ENCODE data around the gene PAPPA. TPM values are rescaled to one million over a fixed set of nuclear protein-coding genes. Genes with fewer than 3 reads are reported as not detected.

PAPPA gene
- total RNA-seq, 3 donors from 2014 or later (not counting 1 experiment from before 2014, with no cell fraction given), result not detected

- Mint-ChIP-seq H3K36me3 (no peaks in the 10 kb centered on the region), H3K4me3 (no peak overlapping the region), H3K27ac (no peak overlapping the region), H3K9me3 (peaks cover 8 to 10% of the 10 kb centered on the region in 2 donors), H3K4me1 (no peaks in the 10 kb centered on the region), H3K27me3 (ENCODE audit: low read depth in 2 of 2) (no peaks in the 10 kb centered on the region)
- 81% methylated on average over 2 of the region's 2 CpGs for WGBS (ENCODE audit: insufficient coverage)
- Histone ChIP-seq H3K4me3 (ENCODE audit: low read length) (no peak overlapping the region), H3K27me3 (ENCODE audit: control insufficient read depth, insufficient read depth, low read length) (no peaks in the 10 kb centered on the region), H3K9me3 (ENCODE audit: control insufficient read depth, insufficient read depth, low read length) (no peaks in the 10 kb centered on the region), H3K4me1 (ENCODE audit: control insufficient read depth, insufficient read depth, low read length) (no peaks in the 10 kb centered on the region), H3K36me3 (ENCODE audit: control insufficient read depth, insufficient read depth, low read length) (no peaks in the 10 kb centered on the region), H3K27ac (ENCODE audit: low read length) (no peak overlapping the region)
- ATAC-seq (no peak), DNase-seq (no peak)
- intact Hi-C loops (cut with micrococcal nuclease), result no loop called here
- TF ChIP-seq CTCF (IDR thresholded peaks at IDR 0.05), result no peak
These were observed 12.3 kb downstream of the PAPPA start for GRCh38 chr9:116165912-116166311.

DNA sequence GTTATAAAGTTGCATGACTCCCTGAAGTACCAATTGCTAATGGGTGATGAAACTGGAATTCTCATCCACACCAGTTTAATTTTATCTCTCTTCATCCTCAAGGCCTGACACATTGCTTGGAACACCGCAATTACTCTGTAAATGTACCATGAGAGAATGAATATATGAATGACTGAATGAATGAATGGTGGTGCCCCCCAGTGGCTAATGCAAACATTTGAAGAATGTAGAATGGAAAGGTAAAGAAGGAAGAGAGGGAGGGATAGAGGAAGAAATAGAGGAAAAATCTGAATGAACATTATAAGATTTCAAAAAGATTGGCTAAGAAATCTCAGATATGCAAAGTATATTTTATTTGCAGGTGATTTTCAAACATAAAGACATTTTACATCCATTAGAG is 13.1 kb downstream of the PAPPA start:
- Histone ChIP-seq H3K4me3 (ENCODE audit: low read length) (no peak overlapping the region), H3K27ac (ENCODE audit: low read length) (no peak overlapping the region), H3K4me1 (ENCODE audit: control insufficient read depth, insufficient read depth, low read length) (no peaks in the 10 kb centered on the region), H3K27me3 (ENCODE audit: control insufficient read depth, insufficient read depth, low read length) (no peaks in the 10 kb centered on the region), H3K36me3 (ENCODE audit: control insufficient read depth, insufficient read depth, low read length) (no peaks in the 10 kb centered on the region), H3K9me3 (ENCODE audit: control insufficient read depth, insufficient read depth, low read length) (no peaks in the 10 kb centered on the region)
- WGBS (ENCODE audit: insufficient coverage), result 100% methylated on average over 1 of the region's 1 CpG
- intact Hi-C loops (cut with micrococcal nuclease), result no loop called here
- no peaks in the 10 kb centered on the region for H3K36me3 Mint-ChIP-seq
- H3K27ac Mint-ChIP-seq, result no peak overlapping the region
- ATAC-seq, result no peak
- H3K4me3 Mint-ChIP-seq, result no peak overlapping the region
- no peaks in the 10 kb centered on the region for H3K27me3 Mint-ChIP-seq (ENCODE audit: low read depth in 2 of 2)
- no peak for TF ChIP-seq CTCF (IDR thresholded peaks at IDR 0.05)
- no peaks in the 10 kb centered on the region for H3K4me1 Mint-ChIP-seq
- peaks cover 8 to 10% of the 10 kb centered on the region in 2 donors for H3K9me3 Mint-ChIP-seq
- DNase-seq, result no peak

DNA sequence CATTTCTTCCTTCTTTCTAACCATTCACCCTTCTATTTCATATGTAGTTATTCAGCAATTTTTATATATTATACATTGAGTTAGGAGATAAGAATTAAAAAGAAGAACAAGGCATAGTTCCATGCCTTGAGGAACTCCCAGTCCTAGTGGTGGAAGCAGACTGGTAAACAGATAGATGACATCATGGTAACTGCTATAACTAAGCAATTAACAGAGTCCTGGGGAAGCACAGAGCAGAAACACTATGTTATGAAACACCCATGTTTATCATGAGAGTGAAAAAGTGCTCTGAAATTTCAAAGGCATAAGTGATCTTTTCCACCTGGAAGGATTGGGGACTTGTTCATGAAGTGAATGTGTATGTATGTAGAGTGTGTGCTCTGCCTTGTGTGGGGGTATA is 14.6 kb downstream of the PAPPA start:
- Mint-ChIP-seq H3K4me1 (no peaks in the 10 kb centered on the region), H3K27me3 (ENCODE audit: low read depth in 2 of 2) (no peaks in the 10 kb centered on the region), H3K36me3 (no peaks in the 10 kb centered on the region), H3K27ac (no peak overlapping the region), H3K9me3 (peaks cover 6 to 7% of the 10 kb centered on the region in 2 donors), H3K4me3 (no peak overlapping the region)
- ATAC-seq, result no peak
- Histone ChIP-seq H3K4me1 (ENCODE audit: control insufficient read depth, insufficient read depth, low read length) (no peaks in the 10 kb centered on the region), H3K27ac (ENCODE audit: low read length) (no peak overlapping the region), H3K27me3 (ENCODE audit: control insufficient read depth, insufficient read depth, low read length) (no peaks in the 10 kb centered on the region), H3K36me3 (ENCODE audit: control insufficient read depth, insufficient read depth, low read length) (no peaks in the 10 kb centered on the region), H3K9me3 (ENCODE audit: control insufficient read depth, insufficient read depth, low read length) (no peaks in the 10 kb centered on the region), H3K4me3 (ENCODE audit: low read length) (no peak overlapping the region)
- DNase-seq, result no peak
- intact Hi-C loops (cut with micrococcal nuclease), result no loop called here
- no peak for TF ChIP-seq CTCF (IDR thresholded peaks at IDR 0.05)

- WGBS (ENCODE audit: insufficient coverage), result 37% methylated on average over 2 of the region's 2 CpGs
- Mint-ChIP-seq H3K4me3 (no peak overlapping the region), H3K4me1 (no peaks in the 10 kb centered on the region), H3K36me3 (no peaks in the 10 kb centered on the region), H3K9me3 (peaks cover 6 to 7% of the 10 kb centered on the region in 2 donors), H3K27me3 (ENCODE audit: low read depth in 2 of 2) (no peaks in the 10 kb centered on the region), H3K27ac (no peak overlapping the region)
- no peak for TF ChIP-seq CTCF (IDR thresholded peaks at IDR 0.05)
- no peaks in the 10 kb centered on the region for H3K27me3 ChIP-seq (ENCODE audit: control insufficient read depth, insufficient read depth, low read length)
- no peaks in the 10 kb centered on the region for H3K36me3 ChIP-seq (ENCODE audit: control insufficient read depth, insufficient read depth, low read length)
- H3K27ac ChIP-seq (ENCODE audit: low read length), result no peak overlapping the region
- intact Hi-C loops (cut with micrococcal nuclease), result no loop called here
- no peak overlapping the region for H3K4me3 ChIP-seq (ENCODE audit: low read length)
- DNase-seq (no peak), ATAC-seq (no peak)
- no peaks in the 10 kb centered on the region for H3K4me1 ChIP-seq (ENCODE audit: control insufficient read depth, insufficient read depth, low read length)
- H3K9me3 ChIP-seq (ENCODE audit: control insufficient read depth, insufficient read depth, low read length), result no peaks in the 10 kb centered on the region
These were observed 18.6 kb downstream of the PAPPA start for GRCh38 chr9:116172216-116172615.
